IMR-90 (cell line): Measurements from ENCODE around the gene RMND5A. TPM values are rescaled to one million over a fixed set of nuclear protein-coding genes. Genes with fewer than 3 reads are reported as not detected.
"Not testable (repeated sequence)": the region's sequence is repeated elsewhere in the genome, so short reads cannot be mapped to it uniquely, and the experiment has no call there.

Experiments used
- ATAC-seq: fragments of 200-7000 bp; cut with Tn5 transposase; 2 replicates; pipeline ENCODE4 v1.9.1; 2020; ENCODE audit warnings: low read depth, mild to moderate bottlenecking, moderate library complexity
- Bru-seq: library from RNA; stranded (reverse); fragments of 400-500 nt; gene quantifications from one replicate; lab custom pipeline; 2021; lab: Mats Ljungman, UMichigan
- BruChase-seq, 2 experiments: library from RNA; stranded (reverse); fragments of 400-500 nt; gene quantifications; one replicate each; lab custom pipeline; 2021; lab: Mats Ljungman, UMichigan
- BruUV-seq: library from RNA; stranded (reverse); fragments of 400-500 nt; replicated peaks from 2 replicates; lab custom pipeline; 2021; lab: Mats Ljungman, UMichigan
- CTCF ChIA-PET: fragments of 300-600 bp; formaldehyde crosslinking; extraction: SDS; loops from one replicate; lab custom pipeline; 2021; ENCODE audit warnings: antibody characterized with exemption; lab: Yijun Ruan, JAX
- POLR2A ChIA-PET: fragments of 300-600 bp; sonication (Branson Sonifier 250); formaldehyde crosslinking; loops from one replicate; lab custom pipeline; 2022; ENCODE audit warnings: antibody characterized with exemption; ENCODE audit not compliant: unreplicated experiment; lab: Charles Lee
- DNase-seq: peaks from one replicate; pipeline ENCODE4 v3.0.0; 2013
- H2AFZ ChIP-seq: replicated peaks from 2 replicates; pipeline ENCODE3; 2013; ENCODE audit warnings: low read length, mild to moderate bottlenecking; ENCODE audit not compliant: poor library complexity
- H2AK5ac ChIP-seq: 2 replicates; pipeline ENCODE4 v1.6.1; 2013; ENCODE audit warnings: low read depth, low read length, inconsistent platforms
- H2AK9ac ChIP-seq: replicated peaks from 2 replicates; pipeline ENCODE3; 2013; ENCODE audit warnings: mild to moderate bottlenecking, low read depth, low read length, moderate library complexity; ENCODE audit not compliant: poor library complexity
- H2BK120ac ChIP-seq: 2 replicates; pipeline ENCODE4 v1.6.1; 2013; ENCODE audit warnings: low read depth, low read length, inconsistent platforms
- H2BK15ac ChIP-seq: 3 replicates; pipeline ENCODE4 v1.6.1; 2013; ENCODE audit warnings: low read depth, low read length, inconsistent platforms
- H2BK20ac ChIP-seq: 2 replicates; pipeline ENCODE4 v1.6.1; 2013; ENCODE audit warnings: low read depth, mild to moderate bottlenecking, inconsistent platforms, low read length, moderate library complexity
- H2BK5ac ChIP-seq: 2 replicates; pipeline ENCODE4 v1.6.1; 2013; ENCODE audit warnings: mild to moderate bottlenecking, low read depth, low read length, inconsistent platforms; ENCODE audit not compliant: poor library complexity, severe bottlenecking
- H3K14ac ChIP-seq: replicated peaks from 2 replicates; pipeline ENCODE4 v1.6.1; 2013; ENCODE audit warnings: low read depth, low read length, inconsistent platforms
- H3K18ac ChIP-seq: 2 replicates; pipeline ENCODE4 v1.6.1; 2013; ENCODE audit warnings: low read depth, low read length, control low read depth
- H3K23ac ChIP-seq: 2 replicates; pipeline ENCODE4 v1.6.1; 2013; ENCODE audit warnings: low read depth, low read length, inconsistent platforms
- H3K27ac ChIP-seq: 2 replicates; pipeline ENCODE4 v1.5.1; 2013; ENCODE audit warnings: mild to moderate bottlenecking, control low read depth, low read length; ENCODE audit not compliant: insufficient read depth
- H3K27me3 ChIP-seq: 2 replicates; pipeline ENCODE4 v1.6.1; 2013; ENCODE audit warnings: low read length; ENCODE audit not compliant: control insufficient read depth, insufficient read depth
- H3K36me3 ChIP-seq: 2 replicates; pipeline ENCODE4 v1.6.1; 2013; ENCODE audit warnings: low read length, mixed read lengths; ENCODE audit not compliant: control insufficient read depth, insufficient read depth
- H3K4ac ChIP-seq: 2 replicates; pipeline ENCODE4 v1.6.1; 2013; ENCODE audit warnings: low read depth, low read length, inconsistent platforms
- H3K4me1 ChIP-seq: 2 replicates; pipeline ENCODE4 v1.6.1; 2013; ENCODE audit warnings: low read length, mixed read lengths; ENCODE audit not compliant: control insufficient read depth, insufficient read depth
- H3K4me2 ChIP-seq: 2 replicates; pipeline ENCODE4 v1.6.1; 2013; ENCODE audit warnings: low read depth, mild to moderate bottlenecking, control low read depth, low read length, moderate library complexity
- H3K4me3 ChIP-seq: 2 replicates; pipeline ENCODE4 v1.5.1; 2013; ENCODE audit warnings: low read depth, mild to moderate bottlenecking, control low read depth, low read length, moderate library complexity; ENCODE audit not compliant: insufficient read depth
- H3K56ac ChIP-seq: 2 replicates; pipeline ENCODE4 v1.6.1; 2013; ENCODE audit warnings: low read length, inconsistent platforms; ENCODE audit not compliant: insufficient read depth; ENCODE audit errors: extremely low read depth
- H3K79me1 ChIP-seq, 2 experiments: 2 replicates each; pipeline ENCODE4 v1.6.1; 2013; ENCODE audit warnings: low read length in 2 of 2, inconsistent platforms in 1 of 2, low read depth in 1 of 2
- H3K9ac ChIP-seq: 2 replicates; pipeline ENCODE4 v1.6.1; 2013; ENCODE audit warnings: low read depth, low read length, control low read depth
- H3K9me1 ChIP-seq: 2 replicates; pipeline ENCODE4 v1.6.1; 2013; ENCODE audit warnings: low read length, inconsistent platforms; ENCODE audit not compliant: insufficient read depth
- H3K9me3 ChIP-seq: 2 replicates; pipeline ENCODE4 v1.6.1; 2013; ENCODE audit warnings: low read length; ENCODE audit not compliant: control insufficient read depth, insufficient read depth
- H4K20me1 ChIP-seq: 2 replicates; pipeline ENCODE4 v1.6.1; 2013; ENCODE audit warnings: low read length, inconsistent platforms; ENCODE audit not compliant: insufficient read depth
- H4K5ac ChIP-seq: 2 replicates; pipeline ENCODE4 v1.6.1; 2013; ENCODE audit warnings: mild to moderate bottlenecking, low read depth, low read length, control low read depth
- H4K8ac ChIP-seq, 2 experiments: 2 replicates each; pipeline ENCODE4 v1.6.1; 2013; ENCODE audit warnings: low read depth in 2 of 2, low read length in 2 of 2, control low read depth in 1 of 2, inconsistent platforms in 1 of 2
- H4K91ac ChIP-seq: 2 replicates; pipeline ENCODE4 v1.6.1; 2013; ENCODE audit warnings: low read depth, low read length, inconsistent platforms; ENCODE audit not compliant: insufficient read depth
- BHLHE40 ChIP-seq: fragments of 150-350 bp; IDR thresholded peaks from 2 replicates; pipeline ENCODE4 v1.6.1; 2016; ENCODE audit warnings: mild to moderate bottlenecking, low read depth, low read length
- CHD1 ChIP-seq: IDR thresholded peaks from 2 replicates; pipeline ENCODE4 v1.6.1; 2012; ENCODE audit warnings: low read depth, low read length, improper control_type of control experiment
- MAZ ChIP-seq: IDR thresholded peaks from 2 replicates; pipeline ENCODE4 v1.6.1; 2012; ENCODE audit warnings: low read depth, mild to moderate bottlenecking, low read length, improper control_type of control experiment, moderate library complexity, borderline replicate concordance
- WGBS, 2 experiments: methylation state at CpG; one replicate each; pipeline versions ENCODE4 v1.1.5 to v1.1.7; 2013; ENCODE audit warnings: missing lambda C conversion rate in 2 of 2; ENCODE audit not compliant: insufficient read length in 1 of 2; ENCODE audit errors: extremely low coverage in 2 of 2; 5-methylcytosine and 5-hydroxymethylcytosine counted together
- dilution Hi-C: fragments of 300-500 bp; cut with HindIII; formaldehyde crosslinking; loops from one replicate; pipeline ENCODE4 v1.14.3; 2018; ENCODE audit warnings: low sequenced_read_pairs; ENCODE audit not compliant: unreplicated experiment
- in situ Hi-C: fragments of 300-500 bp; cut with MboI; formaldehyde crosslinking; loops from 3 replicates; pipeline ENCODE4 v1.14.3; 2019; ENCODE audit warnings: low sequenced_read_pairs, inconsistent platforms, mixed read lengths
- intact Hi-C: fragments of 100-400 bp; cut with micrococcal nuclease; formaldehyde crosslinking; loops from 2 replicates; pipeline ENCODE4 v1.10.0; 2022
- long read RNA-seq: library from polyadenylated mRNA; unstranded; transcript quantifications from one replicate; pipeline ENCODE4 v2.0.0, GENCODE V29; 2021; ENCODE audit not compliant: unreplicated experiment
- polyA plus RNA-seq, 3 experiments: library from polyadenylated mRNA; depleted of rRNA; stranded (reverse); fragments of >200 nt; gene quantifications; 2 replicates each; pipeline ENCODE4 v1.2.3, GENCODE V29; 2012; ENCODE audit warnings: low replicate concordance in 1 of 3
- total RNA-seq: library from RNA; depleted of rRNA; stranded (reverse); fragments of >200 nt; gene quantifications from 2 replicates; pipeline ENCODE4 v1.2.3, GENCODE V29; 2012; rRNA removed

RMND5A gene
- total RNA-seq, result 16.0 and 17.8 TPM in 2 replicates
- 5.1 and 5.8 TPM in 2 replicates for polyA plus RNA-seq (2012; rRNA removed)
- polyA plus RNA-seq (2012; cell fraction: cytosol; rRNA removed), result 1.4 and 2.4 TPM in 2 replicates
- polyA plus RNA-seq (2012; cell fraction: nucleus; rRNA removed; ENCODE audit: low replicate concordance), result 0.87 and 3.2 TPM in 2 replicates
- percentile 63 among the genes with signal in this experiment for Bru-seq, nascent RNA
- percentile 61 among the genes with signal in this experiment for BruChase-seq, experiment 1, labeled RNA remaining after a 6-hour chase
- percentile 71 among the genes with signal in this experiment for BruChase-seq, experiment 2, labeled RNA remaining after a 2-hour chase
- long read RNA-seq, full-length matches to known transcripts, result 14 of 15 reads
- long read RNA-seq, partial matches to known transcripts, result 0 of 15 reads
- long read RNA-seq, other reads (novel, unspliced or antisense), result 1 of 15 reads

GRCh38 chr2:86719637-86720539, at the start of gene RMND5A:
Gene RMND5A (plus strand): TSS chr2:86720291. CDS start chr2:86720668, 377 bp downstream.
- H3K79me1 ChIP-seq, in situ Hi-C loops, H3K4me1 ChIP-seq, H3K9me1 ChIP-seq, H3K36me3 ChIP-seq, H2AK9ac ChIP-seq, H2AK5ac ChIP-seq, H3K9me3 ChIP-seq, dilution Hi-C loops, H2BK15ac ChIP-seq, H2BK20ac ChIP-seq, H3K27me3 ChIP-seq, BruUV-seq, H2AFZ ChIP-seq, CTCF ChIA-PET, POLR2A ChIA-PET, intact Hi-C loops, H4K20me1 ChIP-seq: not testable (repeated sequence)
- H3K4me3 ChIP-seq, result peak within 1 kb of the TSS; percentile 89
- peak within 1 kb of the TSS; percentile 80 for H2BK5ac ChIP-seq
- ATAC-seq, result peak; percentile 96
- WGBS, 2 experiments, result 0% methylated on average over 6 of the region's 95 CpGs; no CpG with 5 or more reads in 1 of the 2 experiments
- H4K5ac ChIP-seq, result peak within 1 kb of the TSS; percentile 78
- TF ChIP-seq CHD1 (peak; percentile 82; the same call in 1 of the 2 replicates), MAZ (peak; percentile 34; the same call in 1 of the 2 replicates), BHLHE40 (peak; percentile 68; the same call in 1 of the 2 replicates)
- peak within 1 kb of the TSS; percentile 84; the same call in 1 of the 2 replicates for H3K4ac ChIP-seq
- peak within 1 kb of the TSS; percentile 91 for H3K14ac ChIP-seq
- peak within 1 kb of the TSS; percentile 69 for H3K9ac ChIP-seq
- peak within 1 kb of the TSS; percentile 71 for H3K4me2 ChIP-seq
- peak within 1 kb of the TSS; percentile 89 for H3K23ac ChIP-seq
- peak; percentile 87 for DNase-seq
- peak within 1 kb of the TSS; percentile 78 for H3K27ac ChIP-seq
- peak within 1 kb of the TSS; percentile 68; the same call in 1 of the 2 replicates for H2BK120ac ChIP-seq
- peak within 1 kb of the TSS; percentile 41 for H3K56ac ChIP-seq
- peak within 1 kb of the TSS; percentile 80 to 94; a peak in 3 of 4 replicates for H4K8ac ChIP-seq
- peak within 1 kb of the TSS; percentile 68; the same call in 1 of the 2 replicates for H4K91ac ChIP-seq
- H3K18ac ChIP-seq, result peak within 1 kb of the TSS; percentile 55; the same call in 1 of the 2 replicates
